Activated T-cell treated with anti-CD3 and anti-CD28 coated beads, Interleukin-2, amount 50 U/mL, for 1 hour (primary cell): Measurements from ENCODE around the gene SHISA5.

Experiments
- DNase-seq: peaks from one replicate; pipeline ENCODE4 v3.0.0-alpha.2; 2020

The SHISA5 gene

DNA sequence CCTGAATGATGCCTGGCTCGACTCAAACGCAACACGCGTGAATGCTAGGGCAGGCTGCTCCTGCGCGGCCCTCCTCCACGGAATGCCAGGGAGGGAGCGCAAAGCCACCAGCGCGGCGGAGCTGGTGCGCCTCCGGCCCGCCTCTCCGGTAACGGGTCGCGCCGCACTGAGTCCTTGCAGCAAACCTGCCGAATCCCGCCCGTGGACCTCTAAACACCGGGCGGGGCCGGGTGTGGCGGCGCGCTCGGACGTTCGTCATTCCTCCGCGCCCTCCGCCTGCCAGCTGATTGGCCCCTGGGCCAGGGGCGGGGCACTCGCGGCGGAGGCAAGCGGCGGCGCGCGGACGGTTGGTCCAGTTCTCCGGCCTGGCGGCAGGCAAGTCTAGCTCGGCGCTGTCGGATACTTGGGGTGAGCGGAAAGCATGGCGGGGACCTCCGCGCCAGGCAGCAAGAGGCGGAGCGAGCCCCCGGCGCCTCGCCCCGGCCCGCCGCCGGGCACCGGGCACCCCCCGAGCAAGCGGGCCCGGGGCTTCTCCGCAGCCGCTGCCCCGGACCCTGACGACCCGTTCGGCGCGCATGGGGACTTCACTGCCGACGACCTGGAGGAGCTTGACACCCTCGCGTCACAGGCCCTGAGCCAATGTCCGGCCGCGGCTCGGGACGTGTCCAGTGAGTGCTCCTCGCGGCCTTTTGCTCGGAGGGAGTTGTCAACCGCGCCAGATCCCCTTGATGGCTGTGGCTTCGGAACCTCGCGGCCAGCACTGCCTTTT is 57.4 kb downstream of the SHISA5 start, which contains the start of gene ATRIP:
TSS of gene ATRIP (plus strand) at position 313 of the 769 bp plus-strand sequence. CDS start at position 422, 109 bp downstream.
- DNase-seq = peak; percentile 90

DNA sequence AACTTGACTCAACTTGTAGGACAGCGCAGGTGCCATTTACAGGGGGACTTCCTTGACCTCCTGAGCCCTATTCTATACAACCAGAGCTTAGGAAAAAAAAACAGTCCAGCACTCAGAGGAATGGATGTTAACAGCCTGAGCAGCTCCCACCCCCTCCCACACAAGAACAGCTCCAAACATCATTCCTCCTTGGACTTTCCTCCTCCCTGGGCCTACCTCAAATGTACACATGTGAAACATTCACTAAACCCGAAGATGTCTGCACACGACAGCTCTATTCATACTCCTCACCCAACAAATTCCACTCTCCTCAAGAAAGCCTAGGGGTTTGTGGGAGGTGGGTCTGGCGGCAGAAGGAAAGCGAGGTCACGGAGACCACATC is 57.9 kb downstream of the SHISA5 start:
- no peak for DNase-seq

GRCh38 chr3:48445277-48445882 is 58.6 kb downstream of the SHISA5 start:
- no peak for DNase-seq

DNA sequence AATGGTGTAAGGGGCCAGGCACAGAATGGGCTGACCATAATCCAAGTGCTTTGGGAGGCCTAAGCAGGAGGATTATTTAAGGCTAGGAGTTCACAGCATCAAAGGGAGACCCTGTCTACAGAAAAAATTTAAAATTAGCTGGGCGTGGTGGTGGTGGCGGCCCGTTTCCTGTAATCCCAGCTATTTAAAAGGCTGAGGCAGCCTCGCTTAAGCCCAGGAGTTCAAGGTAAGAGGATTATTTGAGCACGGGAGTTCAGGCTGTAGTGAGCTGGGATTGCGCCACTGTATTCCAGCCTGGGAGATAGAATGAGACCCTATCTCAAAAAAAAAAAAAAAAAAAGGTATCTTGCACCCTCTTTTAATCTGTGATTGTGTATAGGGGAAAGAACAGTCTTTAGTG is 62.0 kb downstream of the SHISA5 start:
- DNase-seq = no peak

GRCh38 chr3:48440590-48440958 is 63.4 kb downstream of the SHISA5 start:
- DNase-seq = no peak

GRCh38 chr3:48439820-48440589 is 64.0 kb downstream of the SHISA5 start, which contains the start of the genes CCDC51 and TMA7:
Gene CCDC51 (minus strand): TSS chr3:48440119. CDS start chr3:48435128, 4,991 bp downstream.
Gene TMA7 (plus strand): TSS chr3:48440257. CDS start chr3:48440297, 40 bp downstream.
- peak; percentile 97 for DNase-seq

DNA sequence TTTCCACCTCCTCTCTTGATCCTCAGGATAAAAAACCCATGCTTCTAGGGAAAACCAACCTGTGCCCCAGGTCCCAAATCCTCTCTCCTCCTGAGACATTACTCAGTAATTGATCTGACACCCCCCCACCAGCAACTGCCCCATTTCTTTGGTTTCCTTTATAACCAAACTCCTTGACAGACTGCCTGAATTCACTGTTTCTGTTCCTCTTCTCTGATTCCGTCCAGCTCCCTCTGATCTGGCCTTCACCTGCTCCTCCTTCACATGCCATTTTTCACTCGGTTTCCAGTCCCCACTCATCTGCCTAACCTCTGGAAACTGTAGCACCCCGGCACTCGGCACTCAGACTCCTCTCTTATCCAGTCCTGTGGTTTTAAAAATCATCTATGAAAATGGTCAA is 66.2 kb downstream of the SHISA5 start:
- no peak for DNase-seq

- no peak for DNase-seq
Observed at GRCh38 chr3:48436855-48437254, 67.1 kb downstream of the SHISA5 start.

DNA sequence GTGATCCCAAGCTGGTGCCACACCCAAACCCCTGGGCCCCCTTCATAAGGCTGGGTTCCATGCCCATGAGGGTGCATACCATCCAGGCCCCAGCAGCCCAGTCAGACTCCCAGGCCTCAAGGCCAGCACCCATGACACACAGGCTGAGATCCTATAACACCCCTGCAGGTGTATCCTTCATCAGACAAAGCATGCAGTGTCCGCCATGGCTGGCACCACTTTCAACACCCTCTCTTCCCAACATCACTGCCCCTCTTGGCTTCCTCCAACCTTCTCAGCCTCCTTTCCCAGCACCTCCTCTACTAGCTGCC is 67.5 kb downstream of the SHISA5 start:
- no peak for DNase-seq

- peak; percentile 86 for DNase-seq
Observed at GRCh38 chr3:48435774-48436476, 68.0 kb downstream of the SHISA5 start.

DNA sequence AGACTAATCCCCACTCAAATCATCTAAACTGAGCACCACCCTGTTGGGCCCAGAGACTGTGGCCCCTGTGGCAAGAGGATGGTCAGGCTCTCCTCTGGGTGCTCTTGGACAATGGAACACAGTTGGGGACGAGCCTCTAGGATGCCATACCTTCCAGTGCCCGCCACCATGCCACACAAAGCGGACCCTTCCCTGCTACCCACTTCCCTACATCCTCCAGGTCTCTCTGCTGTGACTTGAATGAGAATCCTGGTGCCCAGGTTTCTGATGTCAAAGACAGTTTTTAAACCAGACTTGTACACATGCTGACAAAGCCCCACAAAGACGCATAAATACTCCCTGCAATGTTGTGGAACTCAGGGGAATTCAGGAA is 68.8 kb downstream of the SHISA5 start:
- DNase-seq = no peak

DNA sequence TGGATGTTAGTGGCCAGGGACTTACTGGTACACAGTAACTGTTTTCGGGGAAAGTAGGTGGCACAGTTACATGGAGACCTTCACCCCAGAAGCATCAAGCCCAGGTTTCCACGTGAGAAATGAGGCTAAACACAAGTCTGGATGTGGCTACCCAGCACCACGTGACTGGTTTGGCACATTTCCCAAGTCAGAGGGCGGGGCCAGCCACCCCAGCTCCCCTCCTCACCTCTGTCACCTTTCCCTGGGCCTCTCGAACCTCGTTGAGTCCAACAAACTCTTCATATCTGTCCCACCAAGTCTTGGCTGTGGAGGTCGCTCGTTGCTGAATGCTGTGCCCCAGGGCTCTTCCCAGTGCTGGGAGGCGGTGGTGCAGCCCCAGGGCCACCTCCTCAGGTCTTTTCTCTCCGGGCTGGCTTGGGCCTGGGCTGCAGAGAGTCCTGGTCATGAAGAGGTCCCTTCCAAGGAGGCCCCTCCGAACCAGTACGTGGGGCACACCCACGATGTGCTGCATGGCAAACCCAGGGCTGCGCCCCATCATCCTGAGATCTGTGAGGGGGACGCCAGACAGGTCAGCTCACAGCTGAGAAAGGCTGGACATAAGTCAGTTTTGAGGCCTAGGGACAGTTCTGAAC is 69.3 kb downstream of the SHISA5 start:
- no peak for DNase-seq

GRCh38 chr3:48433472-48434118 is 70.4 kb downstream of the SHISA5 start:
- no peak for DNase-seq

- no peak for DNase-seq
Observed at GRCh38 chr3:48432411-48433371, 71.3 kb downstream of the SHISA5 start.

- DNase-seq = no peak
Observed at GRCh38 chr3:48431224-48432029, 72.5 kb downstream of the SHISA5 start.

DNA sequence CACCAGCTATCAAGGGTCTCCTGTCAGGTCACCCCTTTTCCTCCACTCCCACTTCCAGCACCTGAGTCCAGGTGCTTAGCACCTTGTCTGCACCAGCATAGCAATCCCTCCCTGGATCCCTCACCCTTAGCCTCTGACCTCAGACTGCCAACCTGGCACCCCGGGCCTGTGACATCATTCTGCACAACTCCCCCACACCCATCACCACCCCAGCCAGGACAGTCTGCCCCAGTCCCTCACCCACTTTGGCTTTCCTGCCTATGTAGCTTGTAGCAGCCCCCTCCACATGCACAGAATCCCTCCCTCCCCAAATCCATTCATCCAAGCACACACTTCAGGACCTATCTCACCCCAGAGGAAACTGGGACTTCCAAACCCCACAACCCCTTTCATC is 73.3 kb downstream of the SHISA5 start:
- DNase-seq = no peak

GRCh38 chr3:48429960-48430707 is 73.8 kb downstream of the SHISA5 start, which contains the start of gene PLXNB1:
Gene PLXNB1 (minus strand): TSS chr3:48430086. CDS start chr3:48424611, 5,475 bp downstream.
- DNase-seq = no peak

DNA sequence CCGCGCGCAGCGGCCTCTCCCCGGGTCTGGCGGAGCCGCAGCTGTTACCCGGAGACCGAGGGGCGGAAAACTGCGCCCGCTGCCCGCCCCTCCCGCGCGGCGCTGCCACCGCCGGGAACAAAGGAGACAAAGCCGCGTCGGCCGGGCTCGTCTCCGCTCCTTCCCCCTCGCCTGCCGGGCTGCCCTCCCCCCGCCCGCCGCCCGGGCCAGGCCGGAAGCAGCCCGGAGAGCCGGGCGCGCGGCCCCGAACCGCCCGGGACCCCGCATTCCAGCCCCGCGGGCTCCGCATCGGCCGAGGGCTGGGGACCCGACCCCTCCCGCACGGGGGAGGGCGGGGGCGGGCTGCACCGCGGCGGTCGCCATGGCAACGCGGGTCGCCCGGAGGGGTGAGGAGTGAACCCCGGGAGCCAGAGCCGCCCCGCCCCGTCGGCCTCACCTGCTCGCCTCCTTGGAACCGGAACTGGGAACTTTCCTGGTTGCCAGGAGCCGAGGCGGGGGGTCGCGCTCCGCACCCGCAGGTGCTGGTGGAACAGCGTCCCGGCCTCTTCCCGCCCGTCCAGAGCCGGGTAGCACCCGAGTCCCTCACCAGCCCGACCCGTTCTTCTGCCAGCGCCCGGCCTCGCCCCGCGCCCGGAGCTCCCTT is 74.5 kb downstream of the SHISA5 start:
- peak; percentile 78 for DNase-seq
